ENCODE measurements around the gene ZIC1. TPM values are rescaled to one million over a fixed set of nuclear protein-coding genes. Genes with fewer than 3 reads are reported as not detected.
A peak's percentile ranks its signal among the peaks of the same experiment; 100 is the strongest.

The ZIC1 gene
- total RNA-seq, 4 donors from 2014 or later = not detected

- no peak for TF ChIP-seq CTCF (IDR thresholded peaks at IDR 0.05)
- no peak for TF ChIP-seq POLR2A (IDR thresholded peaks at IDR 0.05)
- Histone ChIP-seq H3K27me3 (peaks cover 15 to 100% (median 76%) of the 10 kb centered on the region in 4 donors), H3K4me3 (peak overlapping the region in 3 of 4 donors; percentile 14 to 57 (median 41)), H3K9me3 (peaks cover 0 to 19% (median 8%) of the 10 kb centered on the region in 3 donors), H3K4me1 (peaks cover 17 to 66% (median 18%) of the 10 kb centered on the region in 3 donors), H3K36me3 (no peaks in the 10 kb centered on the region), H3K27ac (no peak overlapping the region)
- 0 to 21% methylated on average over 2 to 20 of the region's 54 CpGs for WGBS, 2 donors
- no peak for DNase-seq
- intact Hi-C loops (cut with DNase I) = no loop called here
These were observed 15.8 kb upstream of the ZIC1 start for GRCh38 chr3:147393261-147393942.

GRCh38 chr3:147393943-147394883 is 15.0 kb upstream of the ZIC1 start:
- no peak for TF ChIP-seq CTCF (IDR thresholded peaks at IDR 0.05)
- TF ChIP-seq POLR2A (IDR thresholded peaks at IDR 0.05) = no peak
- H3K4me3 ChIP-seq = peak overlapping the region in 3 of 4 donors; percentile 14 to 57 (median 41)
- intact Hi-C loops (cut with DNase I) = no loop called here
- peaks cover 0 to 19% (median 8%) of the 10 kb centered on the region in 3 donors for H3K9me3 ChIP-seq
- no peak overlapping the region for H3K27ac ChIP-seq
- H3K27me3 ChIP-seq = peaks cover 8 to 100% (median 70%) of the 10 kb centered on the region in 4 donors
- H3K36me3 ChIP-seq = no peaks in the 10 kb centered on the region
- peaks cover 17 to 67% (median 18%) of the 10 kb centered on the region in 3 donors for H3K4me1 ChIP-seq
- DNase-seq = no peak
- WGBS, 2 donors = 12 to 15% methylated on average over 25 to 29 of the region's 31 CpGs

DNA sequence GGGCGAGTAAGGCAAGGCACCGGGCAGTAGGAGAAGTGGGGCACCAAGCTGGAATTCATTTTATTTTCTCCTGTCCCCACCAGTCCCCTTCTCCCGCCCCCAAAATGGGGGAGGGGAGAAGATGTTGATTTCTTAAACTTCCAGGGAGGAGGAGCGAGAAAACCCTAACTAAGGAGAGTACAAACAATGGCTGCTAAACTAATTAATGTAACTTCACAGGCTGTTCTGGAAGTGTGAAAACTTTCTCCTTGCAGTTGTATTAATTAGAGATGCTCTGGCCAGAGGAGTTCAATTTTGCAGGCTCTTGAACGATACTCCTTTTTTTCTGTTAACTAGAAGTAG is 14.3 kb upstream of the ZIC1 start:
- intact Hi-C loops (cut with DNase I) = no loop called here
- Histone ChIP-seq H3K27ac (no peak overlapping the region), H3K27me3 (peaks cover 8 to 100% (median 67%) of the 10 kb centered on the region in 4 donors), H3K4me1 (peaks cover 17 to 67% (median 18%) of the 10 kb centered on the region in 3 donors), H3K9me3 (peaks cover 0 to 16% (median 8%) of the 10 kb centered on the region in 3 donors), H3K4me3 (no peak overlapping the region), H3K36me3 (no peaks in the 10 kb centered on the region)
- WGBS, 2 donors = 13 to 29% methylated on average over 4 to 5 of the region's 5 CpGs
- DNase-seq = no peak
- no peak for TF ChIP-seq POLR2A (IDR thresholded peaks at IDR 0.05)
- no peak for TF ChIP-seq CTCF (IDR thresholded peaks at IDR 0.05)

GRCh38 chr3:147395899-147396711 is 13.1 kb upstream of the ZIC1 start:
- no peak for TF ChIP-seq CTCF (IDR thresholded peaks at IDR 0.05)
- no peak for TF ChIP-seq POLR2A (IDR thresholded peaks at IDR 0.05)
- H3K36me3 ChIP-seq = no peaks in the 10 kb centered on the region
- peaks cover 0 to 5% (median 3%) of the 10 kb centered on the region in 3 donors for H3K9me3 ChIP-seq
- 20% methylated on average over 1 to 12 of the region's 65 CpGs for WGBS, 2 donors
- peaks cover 17 to 61% (median 18%) of the 10 kb centered on the region in 3 donors for H3K4me1 ChIP-seq
- H3K4me3 ChIP-seq = no peak overlapping the region
- peaks cover 8 to 100% (median 58%) of the 10 kb centered on the region in 4 donors for H3K27me3 ChIP-seq
- H3K27ac ChIP-seq = no peak overlapping the region
- no peak for DNase-seq
- intact Hi-C loops (cut with DNase I) = no loop called here
